GM19438 (cell line): ENCODE results near the gene GLG1.
A peak's percentile ranks its signal among the peaks of the same experiment; 100 is the strongest.
"Not testable (repeated sequence)": the region's sequence is repeated elsewhere in the genome, so short reads cannot be mapped to it uniquely, and the experiment has no call there.

Experiments used
- ATAC-seq: cut with Tn5 transposase; IDR thresholded peaks from one replicate; pipeline ENCODE4 v1.9.1; 2021; ENCODE audit warnings: low read depth; ENCODE audit not compliant: unreplicated experiment

GLG1 gene

DNA sequence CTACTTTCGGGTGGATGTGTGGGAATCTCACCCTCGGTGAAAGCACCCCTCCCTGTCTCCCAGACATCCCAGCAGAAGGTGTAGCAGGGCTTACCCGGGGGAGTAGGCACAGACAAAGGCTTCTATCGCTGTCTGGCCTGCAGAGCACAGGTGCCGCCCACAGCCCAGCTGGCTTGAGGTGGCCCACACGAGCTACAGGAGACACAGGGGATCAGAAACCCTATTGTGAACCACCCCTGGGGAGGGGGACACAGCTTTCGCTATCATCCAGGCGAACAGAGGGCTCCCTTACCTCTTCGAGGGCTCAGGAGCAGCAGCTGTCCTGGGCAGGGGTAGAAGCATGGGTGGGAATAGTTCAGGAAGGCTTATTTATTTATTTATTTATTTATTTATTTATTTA is 193.4 kb downstream of the GLG1 start:
- ATAC-seq, result not testable (repeated sequence)

GRCh38 chr16:74412775-74413390 is 194.0 kb downstream of the GLG1 start:
- ATAC-seq, result not testable (repeated sequence)

DNA sequence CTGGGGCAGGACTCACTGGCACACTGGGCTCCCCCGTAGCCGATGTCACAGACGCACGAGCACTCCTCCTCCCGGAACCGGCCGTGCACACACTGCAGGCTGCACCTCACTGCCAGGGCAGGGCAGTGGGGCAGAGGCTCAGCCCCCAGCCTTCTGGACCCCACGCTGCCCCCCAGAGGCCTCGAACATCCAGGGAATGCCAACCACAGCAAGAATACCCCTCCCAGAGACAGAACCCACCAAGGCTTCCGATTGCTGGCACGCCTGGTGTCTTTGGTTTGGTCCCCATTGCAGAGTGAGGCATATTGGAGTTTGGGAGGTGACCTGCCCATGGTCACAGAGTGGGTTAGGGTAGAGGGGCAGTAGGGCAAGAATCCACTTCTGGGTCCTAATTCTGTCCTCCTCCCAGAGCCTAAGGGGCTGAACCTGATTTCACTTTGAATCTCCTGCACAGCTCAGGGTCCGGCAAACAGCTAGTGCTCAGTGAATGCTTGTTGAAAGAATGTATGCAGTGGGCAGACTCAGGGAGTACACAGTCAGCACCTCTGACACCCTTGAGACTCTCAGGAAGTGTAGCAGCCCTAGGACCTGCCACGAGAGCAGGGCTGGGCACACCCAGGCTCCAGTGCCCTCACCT is 194.7 kb downstream of the GLG1 start:
- not testable (repeated sequence) for ATAC-seq

DNA sequence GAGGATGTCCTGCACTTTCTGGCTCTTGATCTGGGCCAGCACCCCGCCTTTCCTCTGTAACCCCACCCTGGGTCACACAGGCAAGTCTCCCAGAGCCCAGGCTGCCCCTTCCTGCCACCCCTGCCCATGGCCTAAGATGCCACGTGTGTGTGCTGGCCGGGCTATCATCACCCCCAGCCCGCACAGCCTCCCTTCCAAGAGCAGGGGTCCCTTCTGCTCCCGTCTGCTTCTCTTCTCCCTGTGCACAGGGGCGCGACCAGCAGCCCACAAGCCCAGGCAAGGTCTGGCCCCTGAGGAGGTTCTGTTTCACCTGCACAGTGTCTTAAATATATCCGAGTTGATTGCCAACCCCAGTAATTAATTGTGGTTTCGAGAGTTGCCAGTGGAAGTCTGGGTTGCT is 195.9 kb downstream of the GLG1 start:
- ATAC-seq, result not testable (repeated sequence)

GRCh38 chr16:74410057-74410957 is 196.6 kb downstream of the GLG1 start:
- not testable (repeated sequence) for ATAC-seq

DNA sequence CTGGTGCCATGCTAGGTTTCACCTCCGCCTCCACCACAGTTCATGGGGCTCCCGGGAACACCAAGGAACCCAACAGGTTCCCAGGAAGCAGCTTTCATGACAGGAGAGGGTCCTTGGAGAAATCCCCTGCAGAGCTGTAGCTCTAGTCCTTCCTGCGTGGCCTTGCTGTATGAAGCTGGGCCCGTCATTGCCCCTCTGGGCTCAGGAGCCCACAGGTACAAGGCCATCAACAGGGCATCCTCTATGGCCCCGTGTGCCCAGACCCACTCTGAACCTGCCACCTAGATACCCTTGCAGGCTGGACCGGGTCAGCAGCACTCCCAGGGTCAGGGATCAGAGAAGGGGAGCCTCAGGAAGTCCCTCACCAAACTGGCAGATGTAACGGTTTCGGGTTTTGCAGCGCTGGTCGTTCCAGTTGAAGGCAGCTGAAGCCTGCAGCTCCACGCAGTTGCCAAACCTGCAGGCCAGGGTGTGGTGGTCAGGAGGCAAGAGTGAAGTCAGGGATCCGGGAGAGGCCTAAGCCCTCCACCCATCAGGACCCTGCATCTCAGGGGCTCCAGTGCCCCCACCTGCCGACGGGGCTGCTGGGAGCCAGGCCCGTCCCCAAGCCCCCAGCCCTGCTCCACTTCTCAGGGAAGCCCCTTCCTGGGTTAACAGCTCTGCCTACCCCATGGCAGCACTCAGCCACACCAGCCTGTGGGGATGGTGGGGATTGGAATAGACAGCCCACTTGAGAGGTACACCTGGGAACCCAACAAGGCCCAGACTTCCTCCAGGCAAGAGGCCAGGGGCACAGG is 197.5 kb downstream of the GLG1 start:
- not testable (repeated sequence) for ATAC-seq

GRCh38 chr16:74407362-74407705 is 199.6 kb downstream of the GLG1 start:
- ATAC-seq, result not testable (repeated sequence)

- peak; percentile 57 for ATAC-seq
Measured at GRCh38 chr16:74406600-74407361, 200.1 kb downstream of the GLG1 start.

DNA sequence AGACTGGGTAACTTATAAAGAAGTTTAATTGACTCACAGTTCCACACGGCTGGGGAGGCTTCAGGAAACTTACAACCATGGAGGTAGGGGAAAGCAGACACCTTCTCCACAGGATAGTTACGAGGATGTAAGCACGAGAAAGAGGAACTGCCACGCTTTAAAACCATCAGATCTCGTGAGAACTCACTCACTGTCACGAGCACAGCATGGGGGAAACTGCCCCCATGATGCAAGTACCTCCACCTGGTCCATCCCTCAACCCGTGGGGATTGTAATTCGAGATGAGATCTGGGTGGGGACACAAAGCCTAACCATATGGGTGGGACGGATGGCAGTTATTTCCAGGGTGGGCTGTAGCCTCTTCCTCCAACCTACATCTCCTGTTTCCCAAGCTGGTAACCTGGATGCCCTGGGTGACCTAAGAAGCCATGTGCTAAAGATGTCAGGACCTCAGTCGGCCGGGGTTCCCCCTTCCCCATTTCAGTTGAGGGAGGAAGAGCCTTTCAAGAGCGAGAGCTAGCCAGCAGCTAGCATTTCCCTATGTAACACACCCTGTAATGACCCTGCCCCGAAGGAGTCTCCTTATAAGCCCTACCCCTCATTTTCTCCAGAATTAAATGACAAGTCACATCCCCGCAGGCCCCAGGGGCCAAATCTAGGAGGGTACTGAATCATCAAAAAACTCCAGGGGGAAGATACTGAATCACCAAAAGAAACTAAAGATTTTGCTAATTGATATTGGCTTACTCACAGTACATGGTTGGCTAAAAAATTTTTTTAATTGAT is 202.6 kb downstream of the GLG1 start:
- ATAC-seq, result not testable (repeated sequence)

GRCh38 chr16:74400238-74400637 is 206.7 kb downstream of the GLG1 start:
- ATAC-seq, result not testable (repeated sequence)

DNA sequence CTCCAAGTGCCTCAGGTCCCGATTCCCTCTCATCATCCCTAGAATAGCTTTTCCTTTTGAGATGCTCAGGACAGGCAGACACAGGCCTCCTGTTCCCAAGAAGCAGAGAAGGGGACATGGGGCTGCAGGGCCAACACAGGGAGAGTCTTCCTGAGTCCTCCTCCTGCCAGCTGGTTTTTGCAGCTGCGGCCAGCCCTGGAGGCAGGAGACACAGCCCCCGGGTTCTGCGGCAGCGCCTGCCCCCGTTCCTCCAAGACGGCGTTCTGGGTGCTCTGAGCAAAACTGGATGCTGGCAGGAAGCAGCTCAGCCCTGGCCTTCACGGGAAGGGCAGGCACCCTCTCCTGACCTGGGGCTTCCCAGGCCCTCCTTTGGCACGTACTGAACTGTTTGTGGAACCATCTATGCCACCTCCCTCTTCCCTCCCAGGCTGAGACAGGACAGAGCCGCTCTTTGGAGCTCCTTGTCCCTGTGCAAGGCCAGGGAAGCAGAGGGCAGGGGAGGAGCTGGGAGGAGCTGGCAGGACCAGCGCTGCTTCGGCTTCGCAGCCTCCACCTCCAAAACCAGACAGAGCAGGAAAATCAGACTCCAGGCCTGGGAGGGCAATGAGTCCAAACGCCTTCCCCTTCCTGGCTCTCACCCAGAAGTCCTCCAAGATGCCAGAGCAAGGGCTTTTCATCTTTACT is 208.6 kb downstream of the GLG1 start:
- not testable (repeated sequence) for ATAC-seq
